SK-N-SH (cell line): ENCODE results near the gene FAAP20. TPM values are rescaled to one million over a fixed set of nuclear protein-coding genes. Genes with fewer than 3 reads are reported as not detected.

Experiments
- CTCF ChIA-PET: fragments of 300-600, 350-600 bp; formaldehyde crosslinking; extraction: SDS; loops from one replicate; lab custom pipeline; 2021; lab: Yijun Ruan, JAX
- POLR2A ChIA-PET: fragments of 350-600 bp; sonication (Branson Sonifier 250); formaldehyde crosslinking; extraction: SDS; loops from one replicate; lab custom pipeline; 2020; ENCODE audit warnings: antibody characterized with exemption, inconsistent platforms; lab: Yijun Ruan, JAX
- DNase-seq: peaks from one replicate; pipeline ENCODE4 v3.0.0; 2012
- H2AFZ ChIP-seq: fragments of 200-600 bp; sonication (generic); 2 replicates; pipeline ENCODE4 v1.8.1; 2016; ENCODE audit warnings: antibody characterized with exemption, mild to moderate bottlenecking, low read depth
- H3F3A ChIP-seq: fragments of 200-600 bp; sonication (generic); replicated peaks from 2 replicates; pipeline ENCODE3; 2016; ENCODE audit warnings: antibody characterized with exemption, mild to moderate bottlenecking; ENCODE audit not compliant: insufficient read depth
- H3K27ac ChIP-seq, 2 experiments: fragments of 200-500 bp in 1 of 2; fragments of 200-600 bp in 1 of 2; sonication (Bioruptor generic) in 1 of 2; sonication (generic), shearing (Covaris generic) in 1 of 2; 2 replicates each; pipeline versions ENCODE4 v1.5.1 to v1.6.1; 2014 to 2016; ENCODE audit warnings: low read depth in 2 of 2, inconsistent platforms in 1 of 2, low read length in 1 of 2, mild to moderate bottlenecking in 1 of 2, mixed read lengths in 1 of 2
- H3K27me3 ChIP-seq: fragments of 200-600 bp; sonication (generic), shearing (Covaris generic); 2 replicates; pipeline ENCODE4 v1.6.1; 2016; ENCODE audit warnings: mixed run types; ENCODE audit not compliant: insufficient read depth
- H3K36me3 ChIP-seq, 2 experiments: fragments of 200-500 bp in 1 of 2; fragments of 200-600 bp in 1 of 2; sonication (Bioruptor generic) in 1 of 2; sonication (generic) in 1 of 2; replicated peaks in 1 of 2; 2 replicates each; pipeline versions ENCODE3 to v1.5.1; 2014 to 2016; ENCODE audit warnings: low read length in 1 of 2, mild to moderate bottlenecking in 1 of 2; ENCODE audit not compliant: insufficient read depth in 2 of 2, control insufficient read depth in 1 of 2
- H3K4me1 ChIP-seq, 2 experiments: fragments of 200-500 bp in 1 of 2; fragments of 200-600 bp in 1 of 2; sonication (Bioruptor generic) in 1 of 2; sonication (generic), shearing (Covaris generic) in 1 of 2; 2 replicates each; pipeline versions ENCODE4 v1.5.1 to v1.6.1; 2014 to 2016; ENCODE audit warnings: low read depth in 1 of 2, low read length in 1 of 2, mixed run types in 1 of 2; ENCODE audit not compliant: insufficient read depth in 2 of 2, control insufficient read depth in 1 of 2
- H3K4me2 ChIP-seq: fragments of 200-600 bp; sonication (generic), shearing (Covaris generic); 2 replicates; pipeline ENCODE4 v1.6.1; 2017; ENCODE audit warnings: mixed run types
- H3K4me3 ChIP-seq, 2 experiments: fragments of 200-500 bp in 1 of 2; fragments of 200-600 bp in 1 of 2; sonication (Bioruptor generic) in 1 of 2; sonication (generic), shearing (Covaris generic) in 1 of 2; 2 replicates each; pipeline versions ENCODE4 v1.5.1 to v1.8.1; 2014 to 2016; ENCODE audit warnings: low read depth in 2 of 2, inconsistent platforms in 1 of 2, low read length in 1 of 2, mild to moderate bottlenecking in 1 of 2, mixed read lengths in 1 of 2, moderate library complexity in 1 of 2
- H3K79me2 ChIP-seq: fragments of 200-600 bp; sonication (generic); 2 replicates; pipeline ENCODE4 v1.8.1; 2017; ENCODE audit warnings: mild to moderate bottlenecking; ENCODE audit not compliant: insufficient read depth
- H3K9ac ChIP-seq: fragments of 200-600 bp; sonication (generic); 2 replicates; pipeline ENCODE4 v1.6.1; 2017; ENCODE audit warnings: mixed run types
- H3K9me2 ChIP-seq: fragments of 200-600 bp; sonication (generic); 2 replicates; pipeline ENCODE4 v1.6.1; 2017; ENCODE audit warnings: mixed run types
- H3K9me3 ChIP-seq: fragments of 200-600 bp; sonication (generic); 2 replicates; pipeline ENCODE4 v1.6.1; 2017; ENCODE audit warnings: mixed run types, mild to moderate bottlenecking, moderate library complexity
- H4K20me1 ChIP-seq: fragments of 200-600 bp; sonication (generic); 2 replicates; pipeline ENCODE4 v1.6.1; 2017; ENCODE audit warnings: mild to moderate bottlenecking, mixed run types; ENCODE audit not compliant: insufficient read depth
- EZH2phosphoT487 ChIP-seq: fragments of 200-600 bp; sonication (generic); IDR thresholded peaks from 2 replicates; pipeline ENCODE4 v1.6.1; 2017; ENCODE audit warnings: low read depth, mixed run types, mild to moderate bottlenecking, antibody characterized with exemption, moderate library complexity, borderline replicate concordance
- JUND ChIP-seq: IDR thresholded peaks from 2 replicates; pipeline ENCODE4 v1.4.0; 2012
- NFIC ChIP-seq: IDR thresholded peaks from 2 replicates; pipeline ENCODE4 v1.4.0; 2012; ENCODE audit warnings: borderline replicate concordance
- NRF1 ChIP-seq: IDR thresholded peaks from 2 replicates; pipeline ENCODE4 v1.6.1; 2012; ENCODE audit warnings: low read depth, mild to moderate bottlenecking, low read length
- POLR2AphosphoS5 ChIP-seq: IDR thresholded peaks from 2 replicates; pipeline ENCODE4 v1.6.1; 2012; ENCODE audit warnings: low read depth, low read length
- RCOR1 ChIP-seq: fragments of 150-350 bp; IDR thresholded peaks from 2 replicates; pipeline ENCODE4 v1.6.1; 2017; ENCODE audit warnings: antibody characterized with exemption, low read length
- RXRA ChIP-seq: IDR thresholded peaks from 2 replicates; pipeline ENCODE4 v1.4.0; 2012; ENCODE audit warnings: low read depth, mild to moderate bottlenecking, borderline replicate concordance
- SIN3A ChIP-seq: IDR thresholded peaks from 2 replicates; pipeline ENCODE4 v1.6.1; 2012; ENCODE audit warnings: low read depth, mild to moderate bottlenecking, low read length, moderate library complexity, borderline replicate concordance
- SMC3 ChIP-seq: IDR thresholded peaks from 2 replicates; pipeline ENCODE4 v1.6.1; 2012; ENCODE audit warnings: low read depth, low read length, improper control_type of control experiment
- WGBS: methylation state at CpG from one replicate; pipeline ENCODE4 v1.1.6; 2017; ENCODE audit warnings: low lambda C conversion rate; 5-methylcytosine and 5-hydroxymethylcytosine counted together
- polyA plus RNA-seq, 3 experiments: library from polyadenylated mRNA; depleted of rRNA; stranded (reverse); fragments of >200 nt; gene quantifications; 2 replicates each; pipeline ENCODE4 v1.2.3, GENCODE V29; 2012
- TF ChIP-seq, protein P1 (sequence below): fragments of 150-350 bp; IDR thresholded peaks from 2 replicates; pipeline ENCODE4 v1.6.1; 2016; ENCODE audit warnings: mild to moderate bottlenecking, low read depth, low read length
- TF ChIP-seq, protein P2 (sequence below): IDR thresholded peaks from 2 replicates; pipeline ENCODE4 v1.4.0; 2012; ENCODE audit warnings: low read depth, borderline replicate concordance
- TF ChIP-seq, protein P3 (sequence below): IDR thresholded peaks from 2 replicates; pipeline ENCODE4 v1.4.0; 2012; ENCODE audit warnings: low read depth

FAAP20 gene
- polyA plus RNA-seq, 1 of the 3 experiments (the other 2 are of a cell fraction): 58.3 TPM

DNA sequence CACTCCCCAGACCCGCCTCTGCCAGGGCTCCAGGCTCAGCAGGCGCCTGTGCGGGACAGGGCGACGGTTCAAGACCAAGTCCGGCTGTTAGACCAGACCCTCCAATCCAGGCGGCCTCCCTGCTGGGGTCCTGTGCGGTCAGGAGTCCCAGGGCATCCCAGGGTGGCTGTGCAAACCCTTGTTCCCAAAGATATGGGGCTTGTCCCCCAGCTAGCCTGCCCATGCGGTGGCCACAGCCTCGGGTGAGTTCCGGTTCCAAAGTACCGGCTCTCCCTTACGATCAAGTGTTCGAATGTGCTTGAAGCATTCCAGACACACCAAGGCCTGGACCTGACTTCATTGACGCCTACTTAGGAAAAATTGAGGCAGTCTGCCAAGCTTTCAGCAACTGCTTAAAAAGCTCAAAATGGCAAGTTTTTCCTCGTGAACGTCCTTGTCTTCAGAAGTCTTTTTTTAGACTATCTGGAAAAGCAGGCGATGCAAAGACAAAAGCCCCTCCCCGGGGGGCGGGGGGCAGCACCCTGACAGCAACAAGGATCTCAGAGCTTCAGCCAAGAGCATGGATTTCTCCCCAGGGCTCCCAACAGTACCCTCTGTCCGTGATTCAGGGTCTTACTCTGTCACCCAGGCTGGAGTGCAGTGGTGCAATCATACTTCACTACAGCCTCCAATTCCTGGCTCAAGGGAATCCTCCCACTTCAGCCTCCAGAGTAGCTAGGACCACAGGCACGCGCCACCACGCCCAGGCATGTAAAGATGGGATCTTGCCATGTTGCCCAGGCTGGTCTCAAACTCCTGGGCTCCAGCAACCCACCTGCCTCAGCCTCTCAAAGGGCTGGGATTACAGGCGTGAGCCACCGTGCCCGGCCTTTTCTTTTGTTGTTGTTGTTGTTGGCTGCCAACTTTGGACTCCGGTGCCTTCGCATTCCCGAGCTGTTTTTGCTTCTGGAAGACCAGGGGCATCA, 2.3 kb downstream of the FAAP20 start:
- POLR2A ChIA-PET: interaction anchor here (0.5 kb wide), 1 partner anchor 18 kb away, joined by 3 read pairs; no protein-coding TSS in a partner anchor
- H3K9me2 ChIP-seq: no peaks in the 10 kb centered on the region

DNA sequence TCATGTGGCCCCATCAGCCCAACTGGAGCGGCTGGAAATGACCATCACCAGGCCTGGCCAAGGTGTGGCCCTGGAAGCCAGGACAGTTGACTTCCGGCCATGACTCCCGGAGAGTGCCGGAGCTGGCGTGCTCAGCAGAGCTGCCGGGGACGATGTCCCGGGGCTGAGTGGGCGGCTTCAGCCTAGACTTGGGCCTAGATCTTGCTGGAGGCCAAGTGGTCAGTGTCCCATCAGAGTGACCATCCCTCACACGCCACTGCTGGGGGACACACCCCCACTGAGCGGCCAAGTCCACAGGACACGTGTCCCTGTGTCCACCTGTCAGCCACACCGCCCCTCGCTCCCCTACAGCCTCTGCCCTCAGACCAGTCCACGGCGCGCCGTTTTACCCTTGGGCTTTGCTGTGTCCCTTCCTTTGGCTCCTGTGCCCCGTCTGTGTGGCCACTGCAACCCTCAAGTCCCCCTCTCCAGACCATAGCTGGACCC, 4.0 kb downstream of the FAAP20 start:
- POLR2A ChIA-PET: interaction anchor here (1.5 to 1.6 kb wide), 2 partner anchors 11 to 41 kb away, joined by 4 to 5 read pairs; no protein-coding TSS in a partner anchor
- peak overlapping the region; percentile 66 to 93; a peak in 3 of 4 replicates for H3K27ac ChIP-seq

More for the DNA sequence above, 2.3 kb downstream of the FAAP20 start:
- H2AFZ ChIP-seq: no peak overlapping the region
- no peaks in the 10 kb centered on the region for H4K20me1 ChIP-seq
- H3K9ac ChIP-seq: no peak overlapping the region
- no peaks in the 10 kb centered on the region for H3K9me3 ChIP-seq
- DNase-seq: no peak
- H3K79me2 ChIP-seq: peaks cover 46% of the 10 kb centered on the region
- CTCF ChIA-PET: interaction anchor here (0.8 to 7.2 kb wide), 4 partner anchors 17 to 267 kb away, joined by 3 to 53 read pairs (median 20); no protein-coding TSS in a partner anchor
- 0 out of 4 replicates have a peak overlapping the region, but pooled peaks of 1 of the 2 experiments have one; percentile 12 for H3K4me3 ChIP-seq
- peaks cover 4% of the 10 kb centered on the region for H3F3A ChIP-seq
- peak overlapping the region in 1 of 2 experiments; percentile 3; a peak in 1 of 4 replicates for H3K27ac ChIP-seq
- no peaks in the 10 kb centered on the region for H3K27me3 ChIP-seq
- TF ChIP-seq SMC3: no peak
- TF ChIP-seq, protein P1, sequence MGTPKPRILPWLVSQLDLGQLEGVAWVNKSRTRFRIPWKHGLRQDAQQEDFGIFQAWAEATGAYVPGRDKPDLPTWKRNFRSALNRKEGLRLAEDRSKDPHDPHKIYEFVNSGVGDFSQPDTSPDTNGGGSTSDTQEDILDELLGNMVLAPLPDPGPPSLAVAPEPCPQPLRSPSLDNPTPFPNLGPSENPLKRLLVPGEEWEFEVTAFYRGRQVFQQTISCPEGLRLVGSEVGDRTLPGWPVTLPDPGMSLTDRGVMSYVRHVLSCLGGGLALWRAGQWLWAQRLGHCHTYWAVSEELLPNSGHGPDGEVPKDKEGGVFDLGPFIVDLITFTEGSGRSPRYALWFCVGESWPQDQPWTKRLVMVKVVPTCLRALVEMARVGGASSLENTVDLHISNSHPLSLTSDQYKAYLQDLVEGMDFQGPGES: no peak
- TF ChIP-seq SIN3A: no peak
- no peak for TF ChIP-seq EZH2phosphoT487
- no peak for TF ChIP-seq RCOR1
- no peak for TF ChIP-seq POLR2AphosphoS5
- TF ChIP-seq, all 33 proteins: peak for 0
- Histone ChIP-seq H3K4me1 (peaks cover 0 to 42% of the 10 kb centered on the region in 2 experiments; a peak in 1 of 4 replicates), H3K36me3 (peaks cover 0 to 7% of the 10 kb centered on the region in 2 experiments), H3K4me2 (peak overlapping the region; percentile 87; the same call in 1 of the 2 replicates)
- WGBS: 88% methylated on average over 26 of the region's 30 CpGs

More for the DNA sequence above, 4.0 kb downstream of the FAAP20 start:
- TF ChIP-seq NRF1: no peak
- no peak for TF ChIP-seq JUND
- TF ChIP-seq, protein P2, sequence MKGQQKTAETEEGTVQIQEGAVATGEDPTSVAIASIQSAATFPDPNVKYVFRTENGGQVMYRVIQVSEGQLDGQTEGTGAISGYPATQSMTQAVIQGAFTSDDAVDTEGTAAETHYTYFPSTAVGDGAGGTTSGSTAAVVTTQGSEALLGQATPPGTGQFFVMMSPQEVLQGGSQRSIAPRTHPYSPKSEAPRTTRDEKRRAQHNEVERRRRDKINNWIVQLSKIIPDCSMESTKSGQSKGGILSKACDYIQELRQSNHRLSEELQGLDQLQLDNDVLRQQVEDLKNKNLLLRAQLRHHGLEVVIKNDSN: no peak
- TF ChIP-seq, protein P1: no peak
- no peak for TF ChIP-seq NFIC
- no peak for TF ChIP-seq POLR2AphosphoS5
- TF ChIP-seq RXRA: no peak
- TF ChIP-seq, protein P3, sequence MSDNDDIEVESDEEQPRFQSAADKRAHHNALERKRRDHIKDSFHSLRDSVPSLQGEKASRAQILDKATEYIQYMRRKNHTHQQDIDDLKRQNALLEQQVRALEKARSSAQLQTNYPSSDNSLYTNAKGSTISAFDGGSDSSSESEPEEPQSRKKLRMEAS: no peak
- no peak overlapping the region for H3K9ac ChIP-seq
- H3K79me2 ChIP-seq: peaks cover 46% of the 10 kb centered on the region
- H3K4me1 ChIP-seq: peaks cover 0 to 41% of the 10 kb centered on the region in 2 experiments; a peak in 1 of 4 replicates
- WGBS: 92% methylated on average over 10 of the region's 19 CpGs
- no peak overlapping the region for H2AFZ ChIP-seq
- H3K4me3 ChIP-seq: peak overlapping the region in 1 of 2 experiments; percentile 40; a peak in 1 of 4 replicates
- no peaks in the 10 kb centered on the region for H3K9me3 ChIP-seq
- H3F3A ChIP-seq: peaks cover 4% of the 10 kb centered on the region
- no peaks in the 10 kb centered on the region for H3K9me2 ChIP-seq
- CTCF ChIA-PET: interaction anchor here (0.6 to 7.2 kb wide), 5 partner anchors 15 to 191 kb away, joined by 3 to 53 read pairs (median 4); no protein-coding TSS in a partner anchor
- no peak for DNase-seq
- H3K4me2 ChIP-seq: peak overlapping the region; percentile 83
- H4K20me1 ChIP-seq: no peaks in the 10 kb centered on the region
- H3K36me3 ChIP-seq: peaks cover 0 to 18% of the 10 kb centered on the region in 2 experiments
- no peaks in the 10 kb centered on the region for H3K27me3 ChIP-seq
